ENCODE measurements around the gene VAMP1. TPM values are rescaled to one million over a fixed set of nuclear protein-coding genes. Genes with fewer than 3 reads are reported as not detected.

VAMP1 gene
- total and polyA plus RNA-seq, 2 of the 13 experiments (the other 11 are each of a cell fraction or from before 2014, with no cell fraction given): 2.5 to 7.4 TPM

DNA sequence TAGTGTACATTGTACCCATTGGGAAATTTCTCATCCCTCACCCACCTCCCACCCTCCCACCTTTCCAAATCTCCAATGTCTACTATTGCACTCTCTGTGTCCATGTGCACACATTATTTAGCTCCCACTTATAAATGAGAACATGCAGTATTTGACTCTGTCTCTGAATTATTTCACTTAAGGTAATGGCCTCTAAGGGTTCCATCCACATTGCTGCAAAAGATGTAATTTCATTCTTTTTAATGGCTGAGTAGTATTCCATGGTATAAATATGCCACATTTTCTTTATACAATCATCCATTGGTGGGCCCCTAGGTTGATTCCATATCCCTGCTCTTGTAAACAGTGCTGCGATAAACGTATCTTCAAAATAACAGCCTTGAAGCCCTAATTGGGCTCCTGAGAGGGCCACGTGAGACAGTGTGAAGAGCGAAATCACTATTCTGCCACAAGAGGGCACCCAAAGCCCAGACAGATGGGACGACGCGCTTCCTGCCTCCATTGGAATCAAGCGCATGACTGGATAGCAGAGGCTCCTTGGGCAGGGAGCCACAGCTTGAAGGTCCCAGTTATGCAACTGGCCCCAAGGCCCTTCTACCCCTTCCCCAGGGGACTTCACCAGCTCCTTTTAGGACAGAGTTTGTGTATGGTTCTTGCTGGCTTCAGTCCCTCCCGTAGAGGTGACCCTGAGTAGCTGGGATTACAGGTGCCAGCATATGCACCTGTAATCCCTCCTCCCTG, 47.0 kb downstream of the VAMP1 start (continued):
- TF ChIP-seq, protein P1, sequence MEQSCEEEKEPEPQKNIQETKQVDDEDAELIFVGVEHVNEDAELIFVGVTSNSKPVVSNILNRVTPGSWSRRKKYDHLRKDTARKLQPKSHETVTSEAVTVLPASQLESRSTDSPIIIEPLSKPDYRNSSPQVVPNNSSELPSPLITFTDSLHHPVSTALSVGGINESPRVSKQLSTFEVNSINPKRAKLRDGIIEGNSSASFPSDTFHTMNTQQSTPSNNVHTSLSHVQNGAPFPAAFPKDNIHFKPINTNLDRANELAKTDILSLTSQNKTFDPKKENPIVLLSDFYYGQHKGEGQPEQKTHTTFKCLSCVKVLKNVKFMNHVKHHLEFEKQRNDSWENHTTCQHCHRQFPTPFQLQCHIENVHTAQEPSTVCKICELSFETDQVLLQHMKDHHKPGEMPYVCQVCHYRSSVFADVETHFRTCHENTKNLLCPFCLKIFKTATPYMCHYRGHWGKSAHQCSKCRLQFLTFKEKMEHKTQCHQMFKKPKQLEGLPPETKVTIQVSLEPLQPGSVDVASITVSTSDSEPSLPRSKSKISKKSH (CRISPR knock-in tag; IDR thresholded peaks at IDR 0.05; ENCODE audit: borderline replicate concordance): no peak
- TF ChIP-seq ZNF709 (CRISPR knock-in tag; IDR thresholded peaks at IDR 0.05) (no peak), ZBTB21 (CRISPR knock-in tag; IDR thresholded peaks at IDR 0.05) (no peak), THAP11 (CRISPR knock-in tag; IDR thresholded peaks at IDR 0.05) (peak; percentile 47; the same call in 1 of the 2 replicates), MTA1 (CRISPR knock-in tag; IDR thresholded peaks at IDR 0.05; ENCODE audit: borderline replicate concordance) (no peak), SRY (CRISPR knock-in tag; IDR thresholded peaks at IDR 0.05) (no peak), CEBPG (CRISPR knock-in tag; IDR thresholded peaks at IDR 0.05) (no peak), FOXP1 (IDR thresholded peaks at IDR 0.05) (no peak), FOXP1 (CRISPR knock-in tag; IDR thresholded peaks at IDR 0.05) (no peak), ZNF160 (CRISPR knock-in tag; IDR thresholded peaks at IDR 0.05) (no peak), ZNF441 (CRISPR knock-in tag; IDR thresholded peaks at IDR 0.05; ENCODE audit: borderline replicate concordance) (no peak), ETV5 (CRISPR knock-in tag; IDR thresholded peaks at IDR 0.05; ENCODE audit: borderline replicate concordance) (peak; percentile 70; the same call in 1 of the 2 replicates), ZSCAN29 (CRISPR knock-in tag; conservative IDR thresholded peaks at IDR 0.05) (no peak), ZSCAN21 (CRISPR knock-in tag; IDR thresholded peaks at IDR 0.05; ENCODE audit: borderline replicate concordance) (peak; percentile 59; the same call in 1 of the 2 replicates), TEAD2 (CRISPR knock-in tag; IDR thresholded peaks at IDR 0.05) (no peak), RARG (CRISPR knock-in tag; IDR thresholded peaks at IDR 0.05; ENCODE audit: low read depth) (no peak), IKZF4 (CRISPR knock-in tag; IDR thresholded peaks at IDR 0.05; ENCODE audit: borderline replicate concordance, low read depth, not compliant biosample characterization) (no peak), POLR2G (IDR thresholded peaks at IDR 0.05; ENCODE audit: low read depth, low read length) (no peak), AGO1 (IDR thresholded peaks at IDR 0.05; ENCODE audit: low read depth, low read length, poor library complexity, severe bottlenecking) (no peak), ZNF883 (CRISPR knock-in tag; IDR thresholded peaks at IDR 0.05; ENCODE audit: not compliant biosample characterization) (peak; percentile 20), YEATS2 (CRISPR knock-in tag; IDR thresholded peaks at IDR 0.05; ENCODE audit: borderline replicate concordance) (no peak)
- TF ChIP-seq, protein P2, sequence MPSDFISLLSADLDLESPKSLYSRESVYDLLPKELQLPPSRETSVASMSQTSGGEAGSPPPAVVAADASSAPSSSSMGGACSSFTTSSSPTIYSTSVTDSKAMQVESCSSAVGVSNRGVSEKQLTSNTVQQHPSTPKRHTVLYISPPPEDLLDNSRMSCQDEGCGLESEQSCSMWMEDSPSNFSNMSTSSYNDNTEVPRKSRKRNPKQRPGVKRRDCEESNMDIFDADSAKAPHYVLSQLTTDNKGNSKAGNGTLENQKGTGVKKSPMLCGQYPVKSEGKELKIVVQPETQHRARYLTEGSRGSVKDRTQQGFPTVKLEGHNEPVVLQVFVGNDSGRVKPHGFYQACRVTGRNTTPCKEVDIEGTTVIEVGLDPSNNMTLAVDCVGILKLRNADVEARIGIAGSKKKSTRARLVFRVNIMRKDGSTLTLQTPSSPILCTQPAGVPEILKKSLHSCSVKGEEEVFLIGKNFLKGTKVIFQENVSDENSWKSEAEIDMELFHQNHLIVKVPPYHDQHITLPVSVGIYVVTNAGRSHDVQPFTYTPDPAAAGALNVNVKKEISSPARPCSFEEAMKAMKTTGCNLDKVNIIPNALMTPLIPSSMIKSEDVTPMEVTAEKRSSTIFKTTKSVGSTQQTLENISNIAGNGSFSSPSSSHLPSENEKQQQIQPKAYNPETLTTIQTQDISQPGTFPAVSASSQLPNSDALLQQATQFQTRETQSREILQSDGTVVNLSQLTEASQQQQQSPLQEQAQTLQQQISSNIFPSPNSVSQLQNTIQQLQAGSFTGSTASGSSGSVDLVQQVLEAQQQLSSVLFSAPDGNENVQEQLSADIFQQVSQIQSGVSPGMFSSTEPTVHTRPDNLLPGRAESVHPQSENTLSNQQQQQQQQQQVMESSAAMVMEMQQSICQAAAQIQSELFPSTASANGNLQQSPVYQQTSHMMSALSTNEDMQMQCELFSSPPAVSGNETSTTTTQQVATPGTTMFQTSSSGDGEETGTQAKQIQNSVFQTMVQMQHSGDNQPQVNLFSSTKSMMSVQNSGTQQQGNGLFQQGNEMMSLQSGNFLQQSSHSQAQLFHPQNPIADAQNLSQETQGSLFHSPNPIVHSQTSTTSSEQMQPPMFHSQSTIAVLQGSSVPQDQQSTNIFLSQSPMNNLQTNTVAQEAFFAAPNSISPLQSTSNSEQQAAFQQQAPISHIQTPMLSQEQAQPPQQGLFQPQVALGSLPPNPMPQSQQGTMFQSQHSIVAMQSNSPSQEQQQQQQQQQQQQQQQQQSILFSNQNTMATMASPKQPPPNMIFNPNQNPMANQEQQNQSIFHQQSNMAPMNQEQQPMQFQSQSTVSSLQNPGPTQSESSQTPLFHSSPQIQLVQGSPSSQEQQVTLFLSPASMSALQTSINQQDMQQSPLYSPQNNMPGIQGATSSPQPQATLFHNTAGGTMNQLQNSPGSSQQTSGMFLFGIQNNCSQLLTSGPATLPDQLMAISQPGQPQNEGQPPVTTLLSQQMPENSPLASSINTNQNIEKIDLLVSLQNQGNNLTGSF (CRISPR knock-in tag; IDR thresholded peaks at IDR 0.05): no peak; the same call in 1 of the 2 replicates
- TF ChIP-seq, protein P3, sequence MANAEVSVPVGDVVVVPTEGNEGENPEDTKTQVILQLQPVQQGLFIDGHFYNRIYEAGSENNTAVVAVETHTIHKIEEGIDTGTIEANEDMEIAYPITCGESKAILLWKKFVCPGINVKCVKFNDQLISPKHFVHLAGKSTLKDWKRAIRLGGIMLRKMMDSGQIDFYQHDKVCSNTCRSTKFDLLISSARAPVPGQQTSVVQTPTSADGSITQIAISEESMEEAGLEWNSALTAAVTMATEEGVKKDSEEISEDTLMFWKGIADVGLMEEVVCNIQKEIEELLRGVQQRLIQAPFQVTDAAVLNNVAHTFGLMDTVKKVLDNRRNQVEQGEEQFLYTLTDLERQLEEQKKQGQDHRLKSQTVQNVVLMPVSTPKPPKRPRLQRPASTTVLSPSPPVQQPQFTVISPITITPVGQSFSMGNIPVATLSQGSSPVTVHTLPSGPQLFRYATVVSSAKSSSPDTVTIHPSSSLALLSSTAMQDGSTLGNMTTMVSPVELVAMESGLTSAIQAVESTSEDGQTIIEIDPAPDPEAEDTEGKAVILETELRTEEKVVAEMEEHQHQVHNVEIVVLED (CRISPR knock-in tag; IDR thresholded peaks at IDR 0.05; ENCODE audit: borderline replicate concordance): no peak
